SK-N-MC (cell line): Measurements from ENCODE around the gene HMCES.

Source experiments
- EZH2 ChIP-seq: fragments of 200-600 bp; sonication (generic); IDR thresholded peaks from one replicate; pipeline ENCODE4 v1.6.1; 2017; ENCODE audit warnings: antibody characterized with exemption
- POLR2AphosphoS5 ChIP-seq: IDR thresholded peaks from 2 replicates; pipeline ENCODE4 v1.6.1; 2012; ENCODE audit warnings: mild to moderate bottlenecking, low read depth, low read length, borderline replicate concordance

DNA sequence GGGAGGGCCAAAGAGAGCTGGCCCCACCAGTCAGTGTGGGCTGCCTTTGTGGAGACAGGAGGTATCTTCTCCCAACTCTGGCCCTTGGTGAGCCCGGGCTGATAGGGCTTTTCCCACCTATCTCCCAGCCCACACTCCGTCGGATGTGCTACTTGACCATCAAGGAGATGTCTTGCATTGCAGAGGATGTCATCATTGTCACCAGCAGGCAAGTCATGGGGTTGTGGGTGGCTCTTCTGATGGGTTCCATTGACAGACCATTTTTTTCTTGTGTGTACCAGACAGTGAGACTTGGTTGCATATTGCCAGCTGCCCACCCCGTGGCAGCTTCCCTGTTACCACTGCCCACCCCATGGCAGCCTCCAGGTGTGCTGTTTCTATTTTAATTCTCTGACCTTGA lies 25.9 kb upstream of the HMCES start:
- TF ChIP-seq POLR2AphosphoS5 (no peak), EZH2 (no peak)
